Heart left ventricle (tissue), 16 donors: ENCODE results near the gene LRPAP1. TPM values are rescaled to one million over a fixed set of nuclear protein-coding genes. Genes with fewer than 3 reads are reported as not detected.

Experiments used
- ATAC-seq, 4 donors: fragments of 200-7000 bp; cut with Tn5 transposase; one replicate each; pipeline ENCODE4 v1.9.1; 2020 to 2022; ENCODE audit warnings: moderate library complexity in 4 of 4, mild to moderate bottlenecking in 3 of 4, moderate number of reproducible peaks in 1 of 4
- DNase-seq, 5 donors: peaks; one replicate each; pipeline ENCODE4 v3.0.0-alpha.2; 2020
- H3K27ac ChIP-seq, 12 donors: fragments of 200-600 bp; sonication (generic) in 4 of 12; one replicate each; pipeline versions ENCODE4 v1.5.0 to v1.8.0; 2016 to 2022; ENCODE audit warnings: mild to moderate bottlenecking in 2 of 12
- H3K27me3 ChIP-seq, 9 donors: fragments of 200-600 bp; sonication (generic) in 2 of 9; one replicate each; pipeline versions ENCODE4 v1.5.1 to v1.8.0; 2016 to 2022; ENCODE audit warnings: mild to moderate bottlenecking in 3 of 9
- H3K36me3 ChIP-seq, 9 donors: fragments of 200-600 bp; sonication (generic) in 2 of 9; one replicate each; pipeline versions ENCODE4 v1.5.0 to v1.8.0; 2018 to 2022; ENCODE audit warnings: mild to moderate bottlenecking in 2 of 9
- H3K4me1 ChIP-seq, 12 donors: fragments of 200-600 bp; sonication (generic) in 4 of 12; one replicate each; pipeline versions ENCODE4 v1.5.0 to v1.8.0; 2016 to 2022; ENCODE audit warnings: mild to moderate bottlenecking in 3 of 12
- H3K4me3 ChIP-seq, 12 donors: fragments of 200-600 bp; sonication (generic) in 4 of 12; one replicate each; pipeline versions ENCODE4 v1.5.0 to v1.8.0; 2017 to 2022; ENCODE audit warnings: mild to moderate bottlenecking in 9 of 12, moderate library complexity in 4 of 12
- H3K9me3 ChIP-seq, 12 donors: fragments of 200-600 bp; sonication (generic) in 4 of 12; one replicate each; pipeline versions ENCODE4 v1.5.0 to v1.8.0; 2016 to 2022; ENCODE audit warnings: mild to moderate bottlenecking in 1 of 12
- POLR2A ChIP-seq, 2 donors: fragments of 450-650 bp; IDR thresholded peaks; one replicate each; pipeline ENCODE4 v1.6.1; 2017; ENCODE audit warnings: antibody characterized with exemption in 2 of 2, mild to moderate bottlenecking in 2 of 2, moderate library complexity in 2 of 2
- WGBS, 4 donors: extraction: QIAGEN DNeasy Blood & Tissue Kit in 2 of 4; methylation state at CpG; one replicate each; pipeline versions ENCODE4 v1.1.5 to v1.1.7; 2013 to 2018; 5-methylcytosine and 5-hydroxymethylcytosine counted together
- intact Hi-C, 10 donors: fragments of 100-400 bp; cut with DNase I; formaldehyde crosslinking; loops; one replicate each; pipeline versions ENCODE4 v1.11.1 to v1.14.2; 2022
- polyA plus RNA-seq, 2 donors: library from polyadenylated mRNA; stranded (reverse); fragments of 200-250 nt; gene quantifications; one replicate each; pipeline ENCODE4 v1.2.3, GENCODE V29; 2013
- total RNA-seq, 9 donors: library from RNA; depleted of rRNA in 2 of 9; stranded (reverse); fragments of >200 nt in 2 of 9; fragmentation: NEBNext Ultra II Directional in 3 of 9; extraction: Animal tissue kit (Norgen Biotek cat#: 25700) in 3 of 9; gene quantifications; one replicate each; pipeline versions ENCODE4 v1.1.0 to v1.2.4, GENCODE V29; 2016 to 2023
- TF ChIP-seq, protein P1 (sequence below), 12 donors: fragments of 200-600 bp; sonication (generic) in 4 of 12; IDR thresholded peaks; one replicate each; pipeline versions ENCODE4 v1.5.0 to v1.8.0; 2018 to 2022; ENCODE audit warnings: antibody characterized with exemption in 12 of 12, mild to moderate bottlenecking in 5 of 12
- donor health status: ischemic (EF 13 %, LVEDD 7.1; RV severe dilation, severe dysfunction).
- donor health status: healthy with polysubstance abuse.
- donor health status: DM: no; HTN: yes; CAD: no.
- donor health status: DM: no; HTN: no; CAD: no.
- donor health status: ischemic (EF 25% LVEDD 6.9; RV normal size, moderate dysfunction).
- donor health status: ischemic (EF 25% LVEDD 5.7; RV mildly dilated, moderate dysfunction).
- donor health status: healthy.
- donor health status: DM: yes; HTN: yes; CAD: no.
- donor health status: ischemic (EF 35%, LVEDD 5.7; RV mildly dilated, moderate dysfunction).
- donor health status: nonischemic (EF 11% LVEDD 7.7; RV severe dilation, severe dysfunction).
- donor health status: DM: yes; HTN: yes; CAD: no.
- donor health status: PGD.
- donor health status: ischemic (EF 29% LVEDD 5.4; RV normal size, mild dysfunction).
- donor health status: nonischemic (EF 23%, LVEDD 6.1; RV moderate dilation, normal function).

The LRPAP1 gene
- total and polyA plus RNA-seq, 11 donors, result 105 to 389 (median 283) TPM

DNA sequence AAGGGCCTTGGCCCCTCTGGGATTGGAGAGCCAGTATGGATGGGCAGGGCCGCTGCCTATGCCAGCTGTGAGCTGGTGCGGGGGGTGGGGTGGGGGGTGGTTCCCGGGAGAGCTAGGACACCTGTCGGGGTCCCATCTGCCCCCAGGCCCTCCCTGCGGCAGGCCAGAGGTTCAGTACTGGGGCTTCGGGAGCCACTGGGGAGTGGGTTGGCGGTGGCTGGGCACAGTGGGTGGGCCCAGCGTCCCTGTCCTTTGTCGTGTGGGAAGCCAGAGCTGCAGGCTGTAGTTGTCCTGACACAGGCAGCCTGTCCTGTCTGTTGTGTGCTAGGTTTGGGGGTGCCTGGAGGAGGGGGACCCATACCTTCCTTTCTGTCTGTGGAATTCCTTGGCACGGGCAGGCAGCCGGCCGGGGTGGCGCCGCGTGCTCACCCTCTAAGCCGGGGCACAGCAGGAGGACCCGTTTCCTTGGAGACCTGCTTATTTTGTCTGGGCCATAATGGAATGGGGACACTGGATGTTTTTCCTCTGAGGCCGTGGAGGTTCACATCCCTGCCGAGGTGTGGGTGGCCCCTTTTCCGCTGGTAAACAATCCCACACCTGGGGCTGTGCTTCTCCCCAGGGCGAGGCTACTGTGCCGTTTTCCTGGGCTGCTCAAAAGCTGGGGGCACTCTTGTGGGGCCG, 54.3 kb downstream of the LRPAP1 start:
- TF ChIP-seq POLR2A (IDR thresholded peaks at IDR 0.05), result no peak
- TF ChIP-seq, protein P1, sequence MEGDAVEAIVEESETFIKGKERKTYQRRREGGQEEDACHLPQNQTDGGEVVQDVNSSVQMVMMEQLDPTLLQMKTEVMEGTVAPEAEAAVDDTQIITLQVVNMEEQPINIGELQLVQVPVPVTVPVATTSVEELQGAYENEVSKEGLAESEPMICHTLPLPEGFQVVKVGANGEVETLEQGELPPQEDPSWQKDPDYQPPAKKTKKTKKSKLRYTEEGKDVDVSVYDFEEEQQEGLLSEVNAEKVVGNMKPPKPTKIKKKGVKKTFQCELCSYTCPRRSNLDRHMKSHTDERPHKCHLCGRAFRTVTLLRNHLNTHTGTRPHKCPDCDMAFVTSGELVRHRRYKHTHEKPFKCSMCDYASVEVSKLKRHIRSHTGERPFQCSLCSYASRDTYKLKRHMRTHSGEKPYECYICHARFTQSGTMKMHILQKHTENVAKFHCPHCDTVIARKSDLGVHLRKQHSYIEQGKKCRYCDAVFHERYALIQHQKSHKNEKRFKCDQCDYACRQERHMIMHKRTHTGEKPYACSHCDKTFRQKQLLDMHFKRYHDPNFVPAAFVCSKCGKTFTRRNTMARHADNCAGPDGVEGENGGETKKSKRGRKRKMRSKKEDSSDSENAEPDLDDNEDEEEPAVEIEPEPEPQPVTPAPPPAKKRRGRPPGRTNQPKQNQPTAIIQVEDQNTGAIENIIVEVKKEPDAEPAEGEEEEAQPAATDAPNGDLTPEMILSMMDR (IDR thresholded peaks at IDR 0.05), result no peak
- H3K36me3 ChIP-seq, result peaks cover 0 to 8% (median 0%) of the 10 kb centered on the region in 9 donors
- 71 to 78% (median 76%) methylated on average over 4 to 23 of the region's 23 CpGs for WGBS, 4 donors
- H3K9me3 ChIP-seq, result no peaks in the 10 kb centered on the region
- intact Hi-C loops, result no loop called here
- no peak overlapping the region for H3K4me3 ChIP-seq
- DNase-seq (peak in 1 of 5 donors; percentile 44), ATAC-seq (no peak)
- peak overlapping the region in 1 of 12 donors; percentile 97 for H3K27ac ChIP-seq
- peaks cover 0 to 58% (median 29%) of the 10 kb centered on the region in 12 donors for H3K4me1 ChIP-seq
- H3K27me3 ChIP-seq, result peaks cover 0 to 12% (median 0%) of the 10 kb centered on the region in 9 donors

GRCh38 chr4:3476936-3477749, 55.1 kb downstream of the LRPAP1 start:
- intact Hi-C loops, result no loop called here
- WGBS, 4 donors, result 84 to 86% (median 86%) methylated on average over 21 to 27 of the region's 27 CpGs
- DNase-seq (peak in 2 of 5 donors; percentile 24 to 57), ATAC-seq (no peak)
- Histone ChIP-seq H3K4me3 (no peak overlapping the region), H3K9me3 (no peaks in the 10 kb centered on the region), H3K36me3 (peaks cover 0 to 8% (median 0%) of the 10 kb centered on the region in 9 donors), H3K27me3 (peaks cover 0 to 12% (median 0%) of the 10 kb centered on the region in 9 donors), H3K4me1 (peaks cover 0 to 56% (median 30%) of the 10 kb centered on the region in 12 donors), H3K27ac (peak overlapping the region in 1 of 12 donors; percentile 97)
- no peak for TF ChIP-seq POLR2A (IDR thresholded peaks at IDR 0.05)
- TF ChIP-seq, protein P1 (IDR thresholded peaks at IDR 0.05), result no peak

DNA sequence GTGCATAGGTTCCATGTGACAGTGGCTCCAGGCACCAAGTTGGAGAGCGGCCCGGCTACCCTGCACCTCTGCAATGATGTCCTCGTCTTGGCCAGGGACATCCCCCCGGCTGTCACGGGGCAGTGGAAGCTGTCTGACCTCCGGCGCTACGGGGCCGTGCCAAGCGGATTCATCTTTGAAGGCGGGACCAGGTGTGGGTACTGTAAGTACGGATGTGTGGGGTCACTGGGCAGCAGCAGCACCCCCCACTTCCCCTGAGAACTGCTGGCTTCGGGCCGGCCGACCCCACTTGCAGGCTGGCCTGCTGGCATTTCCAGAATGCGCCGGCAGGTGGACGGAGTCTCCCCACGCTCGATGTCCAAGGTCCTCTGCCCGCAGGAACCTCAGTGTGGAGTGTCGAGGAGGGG, 55.9 kb downstream of the LRPAP1 start:
- H3K4me3 ChIP-seq, result no peak overlapping the region
- no peaks in the 10 kb centered on the region for H3K9me3 ChIP-seq
- H3K36me3 ChIP-seq, result peaks cover 0 to 8% (median 0%) of the 10 kb centered on the region in 9 donors
- TF ChIP-seq, protein P1 (IDR thresholded peaks at IDR 0.05), result no peak
- no peak for TF ChIP-seq POLR2A (IDR thresholded peaks at IDR 0.05)
- H3K27ac ChIP-seq, result no peak overlapping the region
- 86 to 92% (median 87%) methylated on average over 22 of the region's 22 CpGs for WGBS, 4 donors
- DNase-seq (peak in 3 of 5 donors; percentile 21 to 57 (median 28)), ATAC-seq (no peak)
- H3K4me1 ChIP-seq, result peaks cover 0 to 51% (median 24%) of the 10 kb centered on the region in 12 donors
- H3K27me3 ChIP-seq, result peaks cover 0 to 7% (median 0%) of the 10 kb centered on the region in 9 donors
- intact Hi-C loops, result no loop called here
